SIG-M5 treated with dmso at 0.1 percent for 504 hours (cell line): ENCODE data around the gene GLRX2.
A peak's percentile ranks its signal among the peaks of the same experiment; 100 is the strongest.
"Not testable (repeated sequence)": the region's sequence is repeated elsewhere in the genome, so short reads cannot be mapped to it uniquely, and the experiment has no call there.

ENCODE experiments used
- DNase-seq: peaks from one replicate; lab custom pipeline; 2025; ENCODE audit not compliant: unreplicated experiment; lab: John Stamatoyannopoulos, UW

Gene GLRX2, protein sequence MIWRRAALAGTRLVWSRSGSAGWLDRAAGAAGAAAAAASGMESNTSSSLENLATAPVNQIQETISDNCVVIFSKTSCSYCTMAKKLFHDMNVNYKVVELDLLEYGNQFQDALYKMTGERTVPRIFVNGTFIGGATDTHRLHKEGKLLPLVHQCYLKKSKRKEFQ

DNA sequence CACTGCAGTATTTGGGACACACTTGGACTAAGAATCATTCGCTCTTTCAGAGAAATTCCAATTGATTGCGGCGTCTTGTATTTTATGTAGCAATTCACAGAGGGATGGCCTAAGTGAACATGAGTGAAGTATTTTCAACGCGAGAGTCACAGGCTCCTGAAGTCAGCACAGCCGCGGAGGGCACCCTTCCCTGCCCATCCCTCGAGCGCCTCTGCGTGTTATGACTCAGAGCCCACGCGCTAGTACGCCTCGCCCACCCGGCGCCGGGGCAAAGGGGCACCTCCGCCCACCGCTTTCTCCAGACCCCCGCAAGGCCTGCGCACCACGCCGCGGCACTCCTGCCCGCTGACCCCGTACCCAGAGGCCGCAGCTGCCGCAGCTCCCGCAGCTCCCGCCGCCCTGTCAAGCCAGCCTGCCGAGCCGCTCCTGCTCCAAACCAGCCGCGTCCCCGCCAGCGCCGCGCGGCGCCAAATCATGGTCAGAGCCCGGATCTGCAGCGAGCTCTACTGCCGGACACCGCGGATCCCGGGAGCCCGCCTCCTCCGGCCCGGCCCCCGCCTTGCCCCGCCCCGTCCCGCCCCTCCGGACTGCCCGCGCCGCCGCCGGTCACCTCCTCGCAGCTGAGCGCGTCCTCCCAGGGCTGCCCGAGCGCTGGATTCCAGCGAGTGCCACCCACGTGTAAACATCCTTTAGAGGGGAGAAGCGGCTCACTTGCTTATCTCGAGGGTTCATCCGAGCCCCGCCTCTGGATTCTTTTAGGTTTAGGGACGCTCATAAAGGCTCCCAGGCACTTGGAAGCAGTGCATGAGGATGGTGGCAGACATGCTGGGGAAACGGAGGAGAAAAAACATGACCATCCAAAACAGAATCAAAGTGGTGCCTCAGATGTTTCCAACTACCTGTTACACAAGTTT is at the start of gene GLRX2:
Gene GLRX2, minus strand, starts transcription at position 508 of the 914 bp plus-strand sequence. Its CDS starts 32 bp downstream, at position 476.
- peak; percentile 77 for DNase-seq

DNA sequence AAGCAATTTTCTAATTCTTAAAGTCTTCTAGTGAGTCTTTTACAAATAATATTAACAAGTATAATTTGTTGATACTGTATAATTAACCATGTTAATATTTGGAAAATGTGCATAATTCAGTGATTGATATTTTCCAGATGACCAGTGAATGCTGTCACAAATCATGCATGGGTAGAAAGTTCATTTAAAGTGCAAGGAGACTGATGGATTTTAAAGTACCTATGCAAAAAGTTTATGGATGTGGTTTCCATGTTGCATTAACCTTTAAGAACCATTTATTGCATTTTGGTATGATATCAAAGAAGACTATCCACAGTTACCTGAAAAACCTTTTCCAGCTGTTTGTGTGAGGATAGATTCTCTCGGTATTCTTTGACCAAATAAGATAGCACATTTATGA is 39.8 kb upstream of the GLRX2 start:
- DNase-seq: no peak

DNA sequence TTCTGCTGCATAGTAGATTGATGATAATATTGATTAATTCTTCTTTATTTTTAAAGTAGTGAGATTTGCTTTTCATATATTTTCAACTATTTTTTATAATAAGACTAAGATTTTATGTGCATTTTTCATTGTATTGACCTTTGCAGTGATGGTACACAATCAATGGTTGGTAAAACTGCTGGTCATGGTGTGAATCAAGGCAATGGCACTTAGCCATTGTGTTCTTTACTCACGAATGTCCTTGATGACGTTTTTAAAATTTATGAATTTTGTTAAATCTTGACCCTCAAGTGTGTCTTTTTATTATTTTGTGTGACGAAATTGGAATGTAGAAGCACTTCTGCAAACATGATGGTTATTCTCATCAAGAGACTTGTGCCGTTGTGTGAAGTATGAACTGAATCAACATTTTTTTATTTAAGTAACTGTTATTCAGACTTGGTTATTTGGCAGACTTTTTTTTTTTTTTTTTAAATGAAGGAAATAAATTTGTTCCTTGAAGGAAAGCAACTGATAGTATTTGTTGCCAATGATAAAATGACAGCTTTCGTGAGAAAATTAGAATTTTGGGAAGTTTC is 39.2 kb upstream of the GLRX2 start:
- DNase-seq: no peak

- peak; percentile 18 for DNase-seq
Measured at GRCh38 chr1:193143285-193143684, 38.1 kb upstream of the GLRX2 start.

DNA sequence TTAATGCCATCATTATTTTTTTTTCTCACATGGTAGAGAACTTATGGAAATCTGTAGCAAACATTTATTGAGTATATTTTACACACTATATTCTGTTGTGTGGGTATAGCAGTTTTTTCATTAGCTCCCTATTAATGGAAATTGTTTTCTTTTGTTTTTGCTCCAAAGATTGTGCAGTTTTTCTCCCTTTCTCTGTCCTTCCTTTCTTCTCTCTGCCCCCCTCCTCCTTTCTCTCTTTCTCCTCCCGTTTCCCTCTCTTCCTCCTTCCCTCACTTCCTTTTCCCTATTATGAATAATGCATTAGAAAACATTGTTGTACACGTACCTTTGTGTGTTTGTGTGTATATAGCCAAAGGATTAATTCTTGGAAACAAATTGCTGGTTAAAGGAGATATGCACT is 37.2 kb upstream of the GLRX2 start:
- no peak for DNase-seq

DNA sequence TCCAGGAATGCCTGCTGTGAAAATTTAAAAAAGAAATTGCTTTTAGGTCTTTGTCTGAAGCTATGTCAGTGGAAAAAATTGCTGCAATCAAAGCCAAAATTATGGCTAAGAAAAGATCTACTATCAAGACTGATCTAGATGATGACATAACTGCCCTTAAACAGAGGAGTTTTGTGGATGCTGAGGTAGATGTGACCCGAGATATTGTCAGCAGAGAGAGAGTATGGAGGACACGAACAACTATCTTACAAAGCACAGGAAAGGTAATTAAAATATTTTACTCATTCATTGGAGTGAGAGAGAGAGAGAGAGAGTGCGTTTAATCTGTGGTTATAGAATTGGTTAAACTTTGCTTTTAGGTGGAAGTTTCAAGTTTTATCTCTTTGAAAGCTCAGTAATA is 36.6 kb upstream of the GLRX2 start:
- no peak for DNase-seq

GRCh38 chr1:193140254-193140653 is 35.0 kb upstream of the GLRX2 start:
- DNase-seq: no peak

DNA sequence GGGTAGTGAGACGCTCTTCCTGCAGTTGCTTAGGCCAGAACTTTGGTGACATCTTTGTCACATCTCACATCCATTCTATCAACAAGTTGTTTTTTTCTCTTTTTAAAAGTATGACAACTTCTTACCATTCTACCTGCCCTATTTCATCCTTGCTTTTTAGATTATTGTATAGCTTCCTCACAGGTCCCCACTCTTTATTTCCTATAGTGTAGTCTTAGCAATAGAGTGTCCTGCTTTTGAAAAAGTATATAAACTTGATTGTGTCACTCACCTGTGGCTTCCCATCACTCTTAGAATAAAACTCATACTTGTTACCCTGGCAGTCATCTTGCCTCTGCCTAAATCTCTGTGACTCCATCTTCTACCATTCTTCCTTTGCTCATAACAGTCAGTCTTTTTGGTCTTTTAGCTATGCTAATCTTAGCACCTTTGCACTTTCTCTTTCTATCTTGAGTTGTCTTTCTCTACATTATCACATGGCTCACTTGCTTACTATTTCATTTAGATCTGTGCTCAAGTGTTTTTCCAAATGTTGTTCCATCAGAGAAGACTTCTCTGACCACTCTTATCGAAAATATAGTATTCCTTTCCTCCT is 26.1 kb upstream of the GLRX2 start:
- DNase-seq: no peak

DNA sequence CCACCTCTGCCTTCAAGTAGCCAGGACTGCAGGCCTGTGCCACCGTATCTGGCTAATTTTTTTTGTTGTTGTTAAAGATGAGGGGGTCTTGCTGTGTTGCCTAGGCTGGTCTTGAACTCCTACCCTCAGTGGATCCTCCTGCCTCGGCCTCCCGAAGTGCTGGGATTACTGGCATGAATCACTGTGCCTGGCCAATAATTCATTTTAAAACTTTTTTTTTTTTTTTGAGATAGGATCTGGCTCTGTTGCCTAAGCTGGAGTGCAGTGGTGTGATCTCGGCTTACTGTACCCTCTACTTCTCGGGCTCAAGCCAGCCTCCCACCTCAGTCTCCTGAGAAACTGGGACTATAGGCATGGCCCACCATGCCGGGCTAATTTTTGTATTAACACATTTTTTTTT is 20.2 kb upstream of the GLRX2 start:
- DNase-seq: no peak

DNA sequence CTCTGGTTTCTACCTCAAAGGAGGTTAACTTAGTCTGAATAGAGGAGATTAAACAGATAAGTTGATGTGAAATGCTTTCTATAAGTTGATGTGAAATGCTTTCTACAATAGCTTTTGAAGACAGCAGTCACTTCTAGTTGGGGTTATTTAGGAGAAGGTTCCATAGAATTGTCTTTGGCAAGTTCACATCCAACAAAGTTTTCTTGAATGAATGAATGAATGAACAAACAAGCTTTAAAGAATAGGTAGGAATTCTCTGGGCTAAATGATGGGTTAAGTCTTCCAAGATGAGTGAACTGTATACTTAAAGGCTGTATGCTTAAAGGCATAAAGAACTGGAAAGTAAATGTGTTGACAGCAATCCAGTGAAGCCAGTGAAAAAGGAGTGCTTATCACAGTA is 18.5 kb upstream of the GLRX2 start:
- no peak for DNase-seq

GRCh38 chr1:193121616-193122593 is 16.7 kb upstream of the GLRX2 start, which contains the start of gene CDC73:
Gene CDC73 (plus strand): TSS chr1:193122031. CDS start chr1:193122201, 170 bp downstream.
- peak; percentile 99 for DNase-seq

DNA sequence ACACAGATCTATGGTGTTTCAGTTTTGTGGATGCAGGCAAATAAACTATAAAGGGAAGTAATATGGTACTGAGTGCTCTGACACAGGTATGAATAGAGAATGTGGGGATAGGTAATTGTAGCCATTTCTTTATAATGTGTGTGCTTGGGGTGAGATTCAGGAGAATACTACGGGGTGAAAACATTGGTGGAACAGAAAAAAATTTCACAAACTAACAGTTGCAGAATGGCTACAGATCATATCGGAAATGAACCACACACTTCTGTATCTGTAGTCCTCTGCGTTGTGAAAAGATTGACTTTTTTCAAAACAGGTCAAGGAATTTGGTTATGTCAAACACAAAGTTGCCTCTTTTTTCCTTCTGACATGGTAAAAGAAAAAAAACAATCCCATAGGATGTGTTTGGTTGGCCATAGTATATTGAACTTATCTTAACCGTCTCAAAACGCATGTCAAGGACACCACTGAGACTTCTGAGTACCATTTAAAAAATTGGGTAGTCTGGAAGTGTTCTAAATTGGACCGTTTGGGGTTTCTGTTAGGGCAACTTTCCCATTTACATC is 15.5 kb upstream of the GLRX2 start:
- no peak for DNase-seq

GRCh38 chr1:193118803-193119730 is 13.9 kb upstream of the GLRX2 start:
- DNase-seq: no peak

DNA sequence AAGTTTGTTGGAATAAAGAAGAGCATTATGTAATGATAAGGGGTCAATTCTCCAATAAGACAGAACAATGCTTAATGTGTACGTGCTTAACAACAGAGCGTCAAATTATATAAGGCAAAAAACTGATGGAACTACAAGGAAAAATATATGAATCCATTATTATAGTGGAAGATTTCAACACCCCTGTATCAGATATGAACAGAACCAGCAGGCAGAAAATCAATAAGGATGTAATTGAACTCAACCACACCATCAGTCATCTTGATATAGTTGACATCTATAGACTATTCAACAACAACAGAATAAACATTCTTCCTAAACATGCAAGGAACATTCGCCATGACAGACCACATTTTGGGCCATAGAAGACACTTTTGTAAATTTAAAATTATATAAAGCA is 13.0 kb upstream of the GLRX2 start:
- no peak for DNase-seq

DNA sequence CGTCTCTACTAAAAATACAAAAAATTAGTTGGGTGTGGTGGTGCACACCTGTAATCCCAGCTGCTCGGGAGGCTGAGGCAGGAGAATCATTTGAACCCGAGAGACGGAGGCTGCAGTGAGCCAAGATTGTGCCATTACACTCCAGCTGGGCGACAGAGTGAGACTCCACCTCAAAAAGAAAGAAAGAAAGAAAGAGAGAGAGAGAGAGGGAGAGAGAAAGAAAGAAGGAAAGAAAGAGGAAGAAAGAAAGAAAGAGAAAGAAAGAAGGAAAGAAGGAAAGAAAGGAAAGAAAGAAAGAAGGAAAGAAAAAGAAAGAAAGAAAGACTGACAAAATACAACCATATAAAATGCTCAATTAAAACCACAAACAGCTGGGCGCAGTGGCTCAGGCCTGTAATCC is 12.0 kb upstream of the GLRX2 start:
- not testable (repeated sequence) for DNase-seq

GRCh38 chr1:193115629-193116227 is 10.5 kb upstream of the GLRX2 start:
- no peak for DNase-seq

- no peak for DNase-seq
Measured at GRCh38 chr1:193114485-193115095, 9.4 kb upstream of the GLRX2 start.

DNA sequence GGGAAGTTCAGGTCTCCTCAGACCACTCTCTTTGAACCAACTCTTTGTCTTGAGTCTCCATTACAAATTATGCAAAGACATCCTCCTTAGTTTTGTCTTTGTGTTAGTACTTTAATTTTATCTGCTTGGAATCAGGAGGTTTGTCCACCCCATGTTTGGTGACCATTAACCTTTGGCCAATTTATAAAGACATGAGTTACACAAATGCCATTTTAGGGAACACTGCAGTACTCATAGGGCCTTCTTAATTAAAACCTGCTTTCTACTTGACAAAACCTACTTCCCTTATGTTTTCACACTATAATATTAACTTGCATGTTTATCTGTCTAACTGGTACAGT is 8.7 kb upstream of the GLRX2 start:
- no peak for DNase-seq
